ENCODE results near the gene NKPD1.

The NKPD1 gene

DNA sequence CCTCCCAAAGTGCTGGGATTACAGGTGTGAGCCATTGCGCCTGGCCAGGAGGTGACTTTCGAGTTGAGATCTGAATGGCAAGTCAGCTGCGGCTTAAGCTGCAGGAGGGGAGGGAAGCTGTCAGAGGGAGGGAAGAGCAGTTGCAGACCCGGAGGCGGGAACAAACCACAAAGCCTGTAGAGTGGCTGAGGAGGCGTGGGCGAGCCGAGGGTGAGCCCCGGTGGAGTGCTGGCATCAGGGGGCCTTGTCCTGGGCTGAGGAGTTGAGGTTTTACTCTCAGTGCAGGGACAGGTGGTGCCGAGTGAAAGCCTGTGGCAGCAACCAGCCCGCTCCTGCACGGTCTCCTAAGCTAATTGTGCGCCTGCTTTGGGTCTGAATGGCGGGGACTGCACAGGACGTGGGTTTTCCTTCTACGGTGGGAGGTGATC is 43.6 kb downstream of the NKPD1 start:
- DNase-seq = peak; percentile 34

DNA sequence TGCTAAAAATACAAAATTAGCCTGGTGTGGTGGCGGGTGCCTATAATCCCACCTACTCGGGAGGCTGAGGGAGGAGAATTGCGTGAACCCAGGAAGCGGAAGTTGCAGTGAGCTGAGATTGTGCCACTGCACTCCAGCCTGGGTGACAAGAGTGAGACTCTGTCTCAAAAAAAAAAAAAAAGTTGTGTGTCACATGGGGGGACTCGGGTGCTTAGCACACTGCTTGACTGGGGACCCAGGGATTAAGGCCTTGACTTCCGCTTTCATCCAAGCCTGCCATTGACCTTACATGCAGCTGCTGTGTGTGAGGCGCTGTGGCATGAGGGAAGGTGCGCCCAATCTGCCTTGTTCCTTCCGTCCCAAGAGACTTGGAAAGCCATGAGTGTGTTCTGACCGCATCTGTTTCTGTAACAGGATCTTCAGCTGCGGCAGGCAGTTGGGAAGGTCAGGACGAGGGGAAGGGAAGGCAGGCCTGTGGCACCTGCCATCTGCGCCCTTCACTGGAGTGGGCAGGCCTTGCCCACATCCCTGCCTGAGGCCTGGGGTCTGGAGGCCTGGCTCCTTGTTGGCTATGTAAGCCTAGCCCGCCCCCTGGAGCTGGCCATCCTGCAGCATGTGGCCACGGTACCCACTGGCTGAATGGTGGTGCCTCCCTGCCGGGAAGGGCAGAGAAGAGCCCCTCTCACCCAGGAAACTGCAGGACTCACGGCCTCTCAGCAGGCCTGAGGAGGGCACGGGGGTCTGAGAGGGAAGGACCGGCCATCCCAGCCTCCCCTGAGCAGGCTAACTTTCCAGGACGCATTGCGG is 44.8 kb downstream of the NKPD1 start:
- no peak for DNase-seq

GRCh38 chr19:45114116-45114515 is 46.7 kb downstream of the NKPD1 start:
- no peak for DNase-seq

GRCh38 chr19:45113628-45114027 is 47.2 kb downstream of the NKPD1 start:
- DNase-seq = no peak

DNA sequence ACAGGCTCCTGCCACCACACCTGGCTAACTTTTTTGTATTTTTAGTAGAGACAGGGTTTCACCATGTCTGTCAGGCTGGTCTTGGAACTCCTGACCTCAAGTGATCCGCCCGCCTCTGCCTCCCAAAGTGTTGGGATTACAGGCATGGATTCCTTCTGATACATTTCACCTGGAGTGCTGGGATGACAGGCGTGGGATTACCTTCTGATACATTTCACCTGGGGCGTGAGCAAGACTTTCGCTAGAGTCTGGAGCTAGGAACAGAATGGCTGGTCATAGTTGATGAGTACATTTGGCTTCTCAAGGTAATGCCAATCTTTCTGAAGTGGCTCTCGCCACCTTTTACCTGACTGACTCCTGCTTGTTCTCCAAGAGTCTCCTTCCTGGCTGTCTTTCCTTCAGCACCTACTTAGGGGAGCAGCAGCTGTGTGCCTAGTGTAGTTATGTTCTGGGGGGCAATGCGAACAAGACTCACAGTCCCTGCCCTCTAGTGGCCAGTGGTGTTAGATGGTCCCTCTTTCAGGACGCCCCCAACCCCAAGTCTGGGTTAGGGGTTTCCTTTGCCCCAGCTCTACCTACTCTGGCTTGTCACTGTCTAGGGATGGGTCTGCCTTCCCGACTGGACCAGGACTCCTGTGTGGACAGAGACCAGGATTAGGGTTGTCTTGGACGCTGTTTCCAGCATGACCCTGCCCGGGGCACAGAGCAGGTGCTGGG is 48.5 kb downstream of the NKPD1 start:
- DNase-seq = no peak
